ENCODE data around the gene MVK. TPM values are rescaled to one million over a fixed set of nuclear protein-coding genes. Genes with fewer than 3 reads are reported as not detected.

The MVK gene
- 47.9 and 61.4 TPM in 2 replicates for total RNA-seq

GRCh38 chr12:109573029-109573913, at the start of gene MVK, which contains the start of gene MMAB:
MVK (plus strand) TSS chr12:109573794; CDS start chr12:109574823, 1,029 bp downstream.
MMAB (minus strand) TSS chr12:109573504; CDS start chr12:109573480, 24 bp downstream.

Other genes starting within 250 kb of the MVK start
- not detected in 2 replicates for gene MYO1H, start 225.9 kb upstream of the MVK start, total RNA-seq
- 30.1 and 35.2 TPM in 2 replicates for gene KCTD10, start 96.5 kb upstream of the MVK start, total RNA-seq
- 26.9 and 51.9 TPM in 2 replicates for gene UBE3B, start 96.2 kb upstream of the MVK start, total RNA-seq
- 77.7 and 78.1 TPM in 2 replicates for gene MMAB, start 290 bp upstream of the MVK start, total RNA-seq
- 0.72 TPM in 1 of 2 replicates, not detected in the other for gene FAM222A, start 140.0 kb downstream of the MVK start, total RNA-seq

All from hair follicular keratinocyte (primary cell).